ACHN (cell line): Measurements from ENCODE around the gene DPYSL4.
"Not testable (repeated sequence)": the region's sequence is repeated elsewhere in the genome, so short reads cannot be mapped to it uniquely, and the experiment has no call there.

Experiments used
- DNase-seq: peaks from one replicate; pipeline ENCODE4 v3.0.0-alpha.2; 2015
- in situ Hi-C: cut with HindIII; loops from 2 replicates; pipeline ENCODE4 v1.10.0; 2017; ENCODE audit warnings: low sequenced_read_pairs, low pct_ligation_motif_present, low pct_unique_long_range_greater_than_20kb

The DPYSL4 gene

DNA sequence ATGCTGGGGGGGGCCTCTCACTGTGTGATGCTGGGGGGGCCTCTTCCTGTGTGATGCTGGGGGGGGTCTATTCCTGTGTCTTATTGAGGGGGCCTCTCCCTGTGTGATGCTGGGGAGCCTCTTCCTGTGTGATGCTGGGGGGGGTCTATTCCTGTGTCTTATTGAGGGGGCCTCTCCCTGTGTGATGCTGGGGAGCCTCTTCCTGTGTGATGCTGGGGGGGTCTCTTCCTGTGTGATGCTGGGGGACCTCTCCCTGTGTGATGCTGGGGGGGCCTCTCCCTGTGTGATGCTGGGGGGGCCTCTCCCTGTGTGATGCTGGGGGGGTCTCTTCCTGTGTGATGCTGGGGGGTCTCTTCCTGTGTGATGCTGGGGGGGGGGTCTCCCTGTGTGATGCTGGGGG is 26.5 kb upstream of the DPYSL4 start:
- DNase-seq, in situ Hi-C loops: not testable (repeated sequence)

DNA sequence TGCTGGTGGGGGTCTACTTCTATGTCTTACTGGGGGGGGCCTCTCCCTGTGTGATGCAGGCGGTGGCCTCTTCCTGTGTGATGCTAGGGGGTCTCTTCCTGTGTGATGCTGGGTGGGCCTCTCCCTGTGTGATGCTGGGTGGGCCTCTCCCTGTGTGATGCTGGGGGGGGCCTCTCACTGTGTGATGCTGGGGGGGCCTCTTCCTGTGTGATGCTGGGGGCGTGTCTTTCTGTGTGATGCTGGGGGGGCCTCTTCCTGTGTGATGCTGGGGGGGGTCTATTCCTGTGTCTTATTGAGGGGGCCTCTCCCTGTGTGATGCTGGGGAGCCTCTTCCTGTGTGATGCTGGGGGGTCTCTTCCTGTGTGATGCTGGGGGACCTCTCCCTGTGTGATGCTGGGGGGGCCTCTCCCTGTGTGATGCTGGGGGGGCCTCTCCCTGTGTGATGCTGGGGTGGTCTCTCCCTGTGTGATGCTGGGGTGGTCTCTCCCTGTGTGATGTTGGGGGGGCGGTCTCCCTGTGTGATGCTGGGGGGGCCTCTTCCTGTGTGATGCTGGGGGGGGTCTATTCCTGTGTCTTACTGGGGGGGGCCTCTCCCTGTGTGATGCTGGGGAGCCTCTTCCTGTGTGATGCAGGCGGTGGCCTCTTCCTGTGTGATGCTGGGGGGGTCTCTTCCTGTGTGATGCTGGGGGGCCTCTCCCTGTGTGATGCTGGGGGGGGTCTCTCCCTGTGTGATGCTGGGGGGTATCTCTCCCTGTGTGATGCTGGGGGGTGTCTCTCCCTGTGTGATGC is 25.7 kb upstream of the DPYSL4 start:
- in situ Hi-C loops, DNase-seq: not testable (repeated sequence)

DNA sequence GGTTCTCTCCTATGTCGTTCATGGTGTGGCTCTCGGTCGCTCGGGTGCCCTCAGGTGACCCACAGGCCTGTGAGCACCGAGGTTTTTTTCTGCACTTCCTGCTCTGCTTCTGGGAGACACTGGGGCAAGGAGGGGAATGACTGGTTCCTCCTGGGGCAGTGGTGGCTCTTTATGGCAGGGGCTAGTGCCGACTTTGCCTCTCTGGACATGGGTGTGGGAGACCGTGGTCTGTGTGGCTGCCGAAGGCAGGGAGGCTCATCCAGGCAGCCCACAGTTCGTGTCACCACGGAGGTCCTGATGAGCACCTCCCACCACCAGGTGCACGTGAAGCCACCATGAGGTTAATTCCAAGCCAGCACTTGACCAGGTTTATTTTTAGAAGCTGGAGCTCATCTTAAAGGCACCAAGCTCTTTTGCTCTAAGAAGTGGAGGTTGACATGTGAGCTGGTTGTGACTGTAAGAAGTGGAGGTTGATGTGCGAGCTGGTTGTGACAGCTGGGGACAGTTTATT is 24.7 kb upstream of the DPYSL4 start:
- no peak for DNase-seq
- in situ Hi-C loops: no loop called here

DNA sequence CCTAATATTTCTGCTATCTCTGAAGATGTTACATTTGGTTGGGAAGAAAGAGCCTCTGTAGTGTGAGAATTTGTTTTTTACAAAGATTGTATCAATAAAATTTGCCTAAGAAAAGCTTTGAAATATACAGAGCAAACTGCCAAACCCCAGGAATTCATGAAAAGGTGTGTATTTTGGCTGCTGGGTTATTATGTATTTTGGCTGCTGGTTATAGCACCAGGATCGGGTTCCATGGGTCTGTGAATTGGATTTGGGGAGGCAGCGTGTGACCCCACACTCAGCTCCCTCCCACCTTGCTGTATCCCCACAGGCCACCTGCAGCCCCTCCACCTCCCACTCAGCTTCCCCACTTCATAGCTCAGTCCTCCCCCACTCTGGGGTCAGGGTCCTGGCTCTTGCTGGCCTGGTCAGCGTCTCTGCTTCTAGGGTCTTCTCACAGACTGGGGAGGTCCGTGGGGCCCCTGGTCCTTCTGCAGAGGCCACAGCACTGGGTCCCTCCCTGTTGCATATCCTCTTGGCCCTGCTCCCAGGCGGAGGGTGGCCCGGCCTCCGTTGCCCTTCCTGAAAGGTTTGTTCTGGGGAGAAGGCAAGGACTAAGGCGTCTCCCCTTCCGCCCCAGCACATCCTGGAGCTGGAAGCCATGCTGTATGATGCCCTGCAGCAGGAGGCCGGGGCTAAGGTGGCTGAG is 24.0 kb upstream of the DPYSL4 start:
- in situ Hi-C loops: no loop called here
- DNase-seq: no peak

DNA sequence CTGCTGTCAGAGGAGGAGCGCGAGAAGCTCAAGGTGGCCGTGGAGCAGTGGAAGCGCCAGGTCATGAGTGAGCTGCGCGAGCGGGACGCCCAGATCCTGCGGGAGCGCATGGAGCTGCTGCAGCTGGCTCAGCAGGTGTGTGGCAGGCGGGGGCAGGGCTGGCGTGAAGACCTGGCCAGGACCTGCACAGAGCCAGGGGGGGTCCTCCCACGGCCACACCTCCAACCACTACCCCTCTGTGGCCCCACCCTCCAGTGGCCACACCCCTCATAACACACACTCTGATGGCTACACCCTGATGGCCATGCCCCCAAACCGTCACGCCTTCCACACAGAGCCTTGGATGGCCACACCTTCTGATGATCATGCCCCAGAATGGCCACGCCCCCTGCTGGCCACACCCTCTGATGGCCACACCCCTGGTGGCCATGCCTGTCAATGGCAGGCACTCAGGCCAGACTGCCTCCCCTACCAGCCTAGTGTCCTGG is 23.4 kb upstream of the DPYSL4 start:
- peak; percentile 41 for DNase-seq
- in situ Hi-C loops: no loop called here

DNA sequence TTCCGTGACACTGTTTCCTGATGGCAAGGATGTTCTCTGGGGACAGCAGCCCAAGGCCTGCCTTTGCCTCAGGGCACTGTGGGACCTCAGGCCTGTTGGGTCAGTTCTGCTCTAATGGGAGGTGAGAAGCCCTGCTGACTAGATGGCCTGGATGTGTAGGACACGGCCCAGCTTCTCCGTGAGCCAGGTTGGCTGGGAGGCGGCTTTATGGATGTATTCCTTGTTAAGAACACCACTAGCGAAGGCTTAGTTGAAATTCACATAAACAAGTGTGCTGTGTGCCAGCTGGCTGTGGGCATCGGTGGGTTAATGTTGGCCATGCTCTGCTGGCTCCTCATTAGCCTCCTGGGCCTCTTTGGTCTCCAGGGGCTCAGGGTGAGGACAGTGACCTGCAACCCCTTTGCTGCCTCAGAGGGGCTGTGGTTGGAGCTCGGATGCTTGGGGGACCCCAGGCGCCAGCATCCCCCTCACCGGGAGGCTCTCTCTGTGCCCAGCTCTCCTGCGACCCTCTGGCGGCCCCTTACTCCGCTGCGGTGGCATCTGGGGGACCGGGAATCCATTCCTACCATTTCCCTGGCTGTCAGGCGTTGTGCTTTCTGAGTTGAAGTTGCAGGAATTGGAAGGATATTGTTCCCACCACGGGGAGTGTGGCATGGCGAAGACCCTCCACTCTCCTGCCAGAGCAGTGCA is 22.8 kb upstream of the DPYSL4 start:
- in situ Hi-C loops: no loop called here
- no peak for DNase-seq

DNA sequence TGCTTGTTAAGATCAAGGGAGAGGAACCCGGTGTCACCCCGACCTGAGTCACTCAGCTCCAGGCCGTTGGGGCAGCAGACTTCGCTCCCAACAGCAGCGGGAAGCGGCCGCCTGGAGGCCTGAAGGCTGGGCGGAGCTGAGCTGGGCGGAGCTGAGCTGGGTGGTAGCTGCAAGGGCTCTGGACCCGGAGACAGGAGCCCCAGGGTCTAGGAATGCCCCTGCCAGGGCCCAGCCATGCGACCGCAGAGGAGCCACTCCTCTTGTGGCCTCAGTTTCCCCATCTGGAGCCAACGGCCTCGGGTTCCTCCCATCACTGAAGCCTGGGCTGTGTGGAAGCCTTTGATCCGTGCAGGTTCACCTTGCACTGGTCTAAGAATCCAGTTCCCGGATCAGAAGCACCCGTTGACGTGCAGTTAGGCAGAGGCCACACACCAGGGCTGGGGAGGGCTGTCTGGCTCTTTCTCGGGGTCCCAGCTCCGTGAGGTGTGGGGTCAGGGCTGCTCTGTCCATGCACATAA is 21.9 kb upstream of the DPYSL4 start:
- in situ Hi-C loops: no loop called here

DNA sequence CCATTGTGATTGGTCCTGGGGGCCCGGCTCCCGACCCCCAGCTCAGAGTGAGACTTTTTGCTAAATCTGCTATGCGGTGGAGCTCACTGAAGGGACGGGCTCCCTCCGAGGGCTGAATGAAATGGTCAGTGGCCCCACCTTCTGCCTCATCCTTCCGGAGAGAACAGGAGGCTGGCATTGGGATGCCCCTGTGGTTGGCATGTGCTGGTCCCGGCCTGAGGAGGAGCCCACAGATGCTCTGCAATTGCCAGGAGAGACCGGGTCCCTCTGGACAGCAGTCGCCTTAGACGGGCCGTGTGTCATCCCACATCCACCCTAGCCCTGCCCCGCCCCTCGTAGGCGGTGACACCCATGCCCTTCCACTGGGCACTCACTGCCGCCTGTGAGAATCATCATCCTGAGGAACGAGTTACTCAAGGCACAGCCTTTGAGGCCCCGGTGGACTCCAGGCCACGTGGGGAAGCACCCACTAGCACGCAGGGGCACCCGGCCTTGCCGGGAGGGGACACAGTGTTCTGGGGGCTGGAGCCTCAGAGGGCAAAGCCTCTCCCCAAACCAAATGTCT is 21.2 kb upstream of the DPYSL4 start:
- in situ Hi-C loops: no loop called here
- no peak for DNase-seq

More for the DNA sequence above, 21.9 kb upstream of the DPYSL4 start:
- no peak for DNase-seq

DNA sequence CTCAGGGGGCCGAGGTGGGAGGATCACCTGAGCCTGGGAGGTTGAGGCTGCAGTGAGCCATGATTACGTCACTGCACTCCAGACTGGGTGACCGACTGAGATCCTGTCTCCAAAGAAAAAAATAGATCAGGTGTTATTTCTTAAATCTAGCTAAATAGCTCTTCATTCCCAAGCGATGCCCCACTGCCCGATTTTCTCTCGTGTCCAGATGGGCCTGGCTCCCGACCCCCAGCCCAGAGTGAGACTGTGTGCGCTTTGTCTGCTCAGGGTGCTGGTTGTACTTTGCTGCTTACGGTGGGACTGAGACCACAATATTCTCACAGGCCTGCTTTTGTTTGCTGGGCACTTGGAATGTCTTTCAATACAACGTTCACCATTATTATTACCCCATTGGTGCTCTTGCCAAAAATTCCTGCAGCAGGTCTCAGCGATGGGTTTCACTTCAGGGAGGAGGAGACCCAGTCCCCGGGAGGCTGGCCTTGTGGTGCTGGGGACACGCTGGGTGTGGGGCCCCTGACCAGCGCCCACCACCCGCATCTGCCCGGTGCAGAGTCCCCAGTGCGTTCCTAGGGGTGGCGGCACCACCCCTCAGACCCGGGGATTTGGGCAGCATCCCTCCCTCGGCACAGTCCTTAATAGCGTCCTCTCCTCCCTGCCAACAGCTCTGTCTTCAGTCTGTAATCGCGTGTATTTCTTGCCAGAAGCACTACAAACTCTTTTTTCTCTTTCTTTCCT is 20.4 kb upstream of the DPYSL4 start:
- no peak for DNase-seq
- in situ Hi-C loops: no loop called here

DNA sequence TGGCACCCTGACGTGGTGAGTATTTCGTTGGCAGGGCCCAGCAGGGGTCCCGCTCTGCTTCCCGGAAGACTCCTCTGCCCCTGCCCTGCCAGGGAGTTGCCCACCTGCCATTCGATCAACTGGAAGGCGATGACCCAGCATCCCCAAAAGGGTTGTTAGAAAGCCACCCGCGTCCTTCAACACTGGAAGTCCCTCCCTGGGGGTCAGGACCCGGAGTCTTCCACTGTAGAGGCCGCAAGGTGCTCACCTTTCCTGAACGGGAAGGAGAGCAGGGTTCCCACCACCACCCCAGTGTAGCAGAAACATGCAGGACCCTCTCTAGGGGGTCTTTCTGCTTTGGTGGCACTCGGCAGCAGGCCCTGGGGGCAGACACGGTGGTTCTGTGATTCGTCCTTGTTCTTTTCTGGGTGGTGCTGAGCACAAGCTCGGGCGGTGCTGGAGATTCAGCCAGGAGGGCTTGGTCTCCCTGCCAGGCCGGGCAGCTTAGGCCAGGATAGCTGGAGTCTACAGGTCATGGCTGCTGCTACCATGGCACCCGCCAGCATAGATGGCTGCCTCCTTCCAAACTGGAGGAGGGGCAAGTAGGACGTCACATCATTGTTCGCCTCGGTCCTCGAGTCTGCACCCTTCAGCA is 19.6 kb upstream of the DPYSL4 start:
- in situ Hi-C loops: no loop called here
- DNase-seq: no peak

DNA sequence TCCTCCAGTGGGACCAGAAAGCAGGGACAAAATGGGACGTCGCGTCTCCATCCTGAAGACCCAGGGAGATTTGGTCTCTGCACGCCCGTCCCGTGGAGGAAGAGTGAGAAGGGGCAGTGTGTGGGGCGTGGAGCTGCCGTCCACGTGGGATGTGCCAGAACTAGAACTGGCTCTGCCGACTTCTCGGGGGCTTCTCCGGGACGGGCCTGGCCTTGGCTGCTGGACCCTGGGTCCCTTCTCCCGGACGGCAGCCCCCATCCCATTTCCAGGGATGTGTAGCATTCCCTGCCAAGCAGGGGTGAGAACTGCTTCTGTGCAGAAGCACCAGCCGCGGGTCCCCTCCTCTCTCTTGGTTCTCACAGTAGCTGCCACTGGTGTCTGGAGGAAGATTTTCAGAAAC is 18.8 kb upstream of the DPYSL4 start:
- in situ Hi-C loops: no loop called here
- no peak for DNase-seq

DNA sequence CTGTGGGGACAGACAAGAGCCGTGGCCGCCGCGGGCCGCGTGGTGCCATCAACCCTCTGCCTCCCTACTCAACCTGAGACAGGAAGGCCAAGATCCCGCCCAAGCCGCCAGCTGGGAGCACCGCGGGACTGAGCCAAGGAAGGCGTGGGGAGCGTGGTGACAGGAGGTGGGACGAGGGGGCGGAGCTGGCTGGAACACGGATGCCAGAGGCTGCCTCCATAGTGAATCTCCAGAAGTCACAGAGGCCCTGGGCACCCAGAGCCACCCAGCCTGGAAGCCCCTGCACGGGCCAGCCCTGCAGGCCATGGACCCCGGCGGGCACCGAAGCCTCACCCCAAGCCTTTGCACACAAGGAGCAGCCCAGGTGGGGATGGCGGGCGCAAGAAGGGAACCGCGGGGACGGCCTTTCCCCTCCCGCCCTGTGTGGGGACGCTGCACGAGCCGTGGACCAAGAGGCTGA is 18.1 kb upstream of the DPYSL4 start:
- in situ Hi-C loops: no loop called here
- DNase-seq: no peak

DNA sequence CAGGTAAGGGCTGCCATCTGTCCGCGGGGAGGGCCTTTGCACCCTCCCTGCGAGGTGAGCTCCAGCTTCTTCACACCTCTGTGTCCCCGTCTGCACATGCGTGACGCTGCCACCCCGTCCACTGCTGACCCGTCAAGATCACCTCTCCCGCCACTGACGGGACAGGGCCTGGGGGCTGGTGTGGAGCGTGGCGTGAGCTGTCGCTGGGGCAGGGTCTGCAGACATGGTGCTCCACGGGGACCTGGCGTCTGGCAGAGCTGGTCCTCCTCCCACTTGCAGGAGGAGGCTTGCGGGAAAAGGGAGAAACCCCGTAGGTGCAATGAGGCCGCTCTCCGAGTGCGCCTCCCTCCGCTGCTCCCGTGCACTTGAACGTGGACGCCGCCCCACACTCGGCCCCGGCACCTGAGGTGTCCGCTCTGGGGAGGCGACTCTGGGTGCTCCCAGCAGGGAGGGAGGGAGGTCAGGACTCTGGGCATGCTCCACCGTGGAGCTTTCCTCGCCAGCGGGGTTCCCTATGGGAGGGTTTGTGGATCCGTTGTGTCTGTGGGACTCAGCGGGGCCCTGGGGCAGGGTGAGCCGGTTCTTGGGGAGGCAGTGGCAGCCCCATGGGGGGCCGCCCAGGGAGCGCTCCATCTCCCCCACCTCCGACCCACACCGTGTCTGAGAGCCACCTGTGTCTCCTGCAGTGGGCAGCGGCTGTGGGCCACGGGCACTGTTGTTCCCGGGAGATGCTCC is 17.6 kb upstream of the DPYSL4 start:
- no peak for DNase-seq
- in situ Hi-C loops: no loop called here

DNA sequence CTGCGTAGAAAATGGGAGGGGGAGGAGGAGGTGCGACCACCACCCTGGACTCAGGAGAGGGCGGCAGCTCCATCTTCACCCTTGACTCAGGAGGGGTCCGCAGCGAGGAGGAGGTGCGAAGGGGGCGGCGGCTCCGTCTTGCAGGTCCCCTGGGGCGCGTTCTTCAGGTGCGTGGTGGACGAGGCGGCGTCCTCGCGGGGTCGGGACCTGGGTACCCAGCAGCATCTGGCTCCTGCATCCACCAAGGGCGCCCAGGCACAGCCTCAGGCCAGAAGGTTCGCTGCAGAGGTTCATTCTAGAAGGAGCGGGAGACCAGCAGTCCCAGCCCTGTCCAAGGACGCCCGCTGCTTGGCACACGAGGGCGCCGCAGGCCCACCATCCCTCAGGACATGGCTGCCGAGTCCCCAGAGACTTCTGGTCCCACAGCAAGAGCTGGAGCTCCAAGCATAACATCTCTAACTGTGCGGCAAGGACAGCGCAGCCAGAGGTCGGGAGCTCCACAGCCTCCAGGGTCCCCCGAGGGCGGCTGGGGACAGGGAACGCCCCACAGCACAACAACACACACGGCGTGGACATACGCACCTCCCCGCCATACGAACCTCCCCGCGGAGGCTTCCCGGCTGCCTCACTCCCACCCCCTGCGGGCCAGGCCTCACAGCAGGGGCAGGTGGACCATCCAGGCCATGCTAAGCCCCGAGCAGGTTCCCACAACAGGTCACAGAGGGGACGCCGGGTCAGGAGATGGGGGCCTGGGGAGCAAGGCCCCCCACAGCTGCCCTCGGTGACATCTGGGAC is 16.8 kb upstream of the DPYSL4 start:
- no peak for DNase-seq
- in situ Hi-C loops: no loop called here

DNA sequence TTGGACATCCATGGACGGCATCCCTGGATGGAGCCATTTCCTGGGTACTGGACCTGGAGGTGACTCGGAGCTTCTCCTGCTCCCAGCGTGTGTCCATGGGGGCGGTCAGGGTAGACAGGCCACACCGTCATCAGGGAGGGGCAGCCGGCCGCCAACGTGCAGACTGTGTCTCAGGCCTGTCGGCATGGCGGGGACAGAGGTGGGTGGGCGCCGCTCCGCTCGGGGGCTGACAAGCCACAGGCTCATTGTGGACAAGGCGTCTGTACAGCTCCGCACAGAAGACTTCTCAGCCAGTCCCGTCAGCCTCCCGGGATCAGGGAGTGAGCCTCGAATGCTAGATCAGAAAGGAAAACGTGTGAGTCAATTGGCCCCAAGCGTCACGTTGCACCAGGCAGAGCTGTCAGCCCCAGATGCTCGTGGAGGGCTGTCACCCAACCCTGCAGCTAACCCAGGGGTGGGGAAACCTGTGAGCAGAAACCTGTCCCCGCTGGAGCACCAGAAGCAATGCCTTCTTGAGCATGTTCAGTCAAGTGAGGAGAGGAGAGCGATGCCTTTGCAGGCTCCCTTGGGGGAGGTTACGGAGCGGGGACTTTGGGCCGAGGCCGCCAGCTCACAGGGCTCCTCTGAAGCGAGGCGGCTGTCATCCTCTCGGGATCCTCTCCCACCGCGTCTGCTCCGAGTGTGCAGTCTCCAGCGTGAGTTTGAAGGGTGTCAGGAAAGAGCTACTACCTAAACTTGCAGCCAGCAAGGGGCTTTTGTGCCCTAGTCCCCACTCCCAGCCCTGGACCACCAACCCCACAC is 16.0 kb upstream of the DPYSL4 start:
- DNase-seq: no peak
- in situ Hi-C loops: no loop called here
